Spleen (tissue), 7 donors: ENCODE measurements around the gene TCF12.

Experiments used
- POLR2A ChIP-seq, 3 donors: fragments of 450-650 bp; IDR thresholded peaks; one replicate each; pipeline ENCODE4 v1.5.1; 2017; ENCODE audit warnings: antibody characterized with exemption in 3 of 3, mild to moderate bottlenecking in 1 of 3
- POLR2AphosphoS5 ChIP-seq, 3 donors: sonication (generic); formaldehyde crosslinking; IDR thresholded peaks; one replicate each; pipeline ENCODE4 v1.5.1; 2017; ENCODE audit warnings: antibody characterized with exemption in 3 of 3
- TF ChIP-seq, protein P1 (sequence below), 11 experiments: fragments of 200-600 bp in 7 of 11; fragments of 450-650 bp in 4 of 11; sonication (generic) in 4 of 11; IDR thresholded peaks in 8 of 11; conservative IDR thresholded peaks in 3 of 11; 1 replicate in 7 of 11; 2 replicates in 4 of 11; pipeline versions ENCODE4 v1.4.0 to v1.8.0; 2016 to 2021; ENCODE audit warnings: antibody characterized with exemption in 11 of 11, inconsistent platforms in 4 of 11, mild to moderate bottlenecking in 1 of 11
- donor health status: DM: no; HTN: no; CAD: no; lungs with moderate emphysema.
- donor health status: DM: no; HTN: no; CAD: no.
- donor health status: DM: no; HTN: no; CAD: no.

DNA sequence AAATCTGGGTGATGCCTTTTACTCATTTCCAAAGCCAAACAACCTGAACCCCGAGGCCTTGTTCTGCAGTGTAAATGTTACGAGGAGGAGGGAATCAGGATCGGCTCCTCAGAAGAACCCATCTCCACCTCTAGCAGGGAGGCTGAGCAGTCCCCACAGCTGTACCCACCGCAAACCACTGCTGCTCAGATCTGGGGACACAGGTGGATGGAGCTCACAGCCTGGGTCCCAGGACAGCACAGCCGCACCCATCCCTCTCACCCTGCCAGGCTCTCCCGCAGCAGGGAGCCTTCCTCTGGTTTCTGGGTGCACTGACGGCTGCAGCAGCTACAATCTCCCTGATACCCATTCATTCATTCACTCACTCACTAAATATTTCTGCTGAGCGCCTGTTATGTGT lies 413.9 kb downstream of the TCF12 start:
- TF ChIP-seq POLR2AphosphoS5 (IDR thresholded peaks at IDR 0.05) (no peak), POLR2A (IDR thresholded peaks at IDR 0.05) (no peak)
- TF ChIP-seq, protein P1, sequence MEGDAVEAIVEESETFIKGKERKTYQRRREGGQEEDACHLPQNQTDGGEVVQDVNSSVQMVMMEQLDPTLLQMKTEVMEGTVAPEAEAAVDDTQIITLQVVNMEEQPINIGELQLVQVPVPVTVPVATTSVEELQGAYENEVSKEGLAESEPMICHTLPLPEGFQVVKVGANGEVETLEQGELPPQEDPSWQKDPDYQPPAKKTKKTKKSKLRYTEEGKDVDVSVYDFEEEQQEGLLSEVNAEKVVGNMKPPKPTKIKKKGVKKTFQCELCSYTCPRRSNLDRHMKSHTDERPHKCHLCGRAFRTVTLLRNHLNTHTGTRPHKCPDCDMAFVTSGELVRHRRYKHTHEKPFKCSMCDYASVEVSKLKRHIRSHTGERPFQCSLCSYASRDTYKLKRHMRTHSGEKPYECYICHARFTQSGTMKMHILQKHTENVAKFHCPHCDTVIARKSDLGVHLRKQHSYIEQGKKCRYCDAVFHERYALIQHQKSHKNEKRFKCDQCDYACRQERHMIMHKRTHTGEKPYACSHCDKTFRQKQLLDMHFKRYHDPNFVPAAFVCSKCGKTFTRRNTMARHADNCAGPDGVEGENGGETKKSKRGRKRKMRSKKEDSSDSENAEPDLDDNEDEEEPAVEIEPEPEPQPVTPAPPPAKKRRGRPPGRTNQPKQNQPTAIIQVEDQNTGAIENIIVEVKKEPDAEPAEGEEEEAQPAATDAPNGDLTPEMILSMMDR (IDR thresholded peaks at IDR 0.05 in 8 of 11, conservative IDR thresholded peaks at IDR 0.05 in 3 of 11), result no peak
